Panc1 (cell line): ENCODE data around the gene TST. TPM values are rescaled to one million over a fixed set of nuclear protein-coding genes. Genes with fewer than 3 reads are reported as not detected.

Experiments
- ATAC-seq: fragments of 200-7000 bp; cut with Tn5 transposase; 2 replicates; pipeline ENCODE4 v1.9.1; 2020; ENCODE audit warnings: mild to moderate bottlenecking, moderate library complexity
- BruUV-seq: library from RNA; stranded (reverse); fragments of 400-500 nt; replicated peaks from 2 replicates; lab custom pipeline; 2021; lab: Mats Ljungman, UMichigan
- CTCF ChIA-PET: fragments of 300-600 bp; sonication (Branson Sonifier 250); formaldehyde crosslinking; loops from one replicate; lab custom pipeline; 2022; ENCODE audit warnings: antibody characterized with exemption; lab: Charles Lee
- POLR2A ChIA-PET: fragments of 300-600 bp; sonication (Branson Sonifier 250); formaldehyde crosslinking; loops from one replicate; lab custom pipeline; 2022; ENCODE audit warnings: antibody characterized with exemption; lab: Charles Lee
- DNase-seq: peaks from one replicate; pipeline ENCODE4 v3.0.0-alpha.2; 2010; ENCODE audit warnings: low read depth, low spot score
- H3K27ac ChIP-seq: 2 replicates; pipeline ENCODE4 v1.5.1; 2011; ENCODE audit warnings: mild to moderate bottlenecking, low read length, inconsistent platforms
- H3K27me3 ChIP-seq: fragments of 200-500 bp; sonication (Bioruptor generic); 2 replicates; pipeline ENCODE4 v1.6.0; 2014; ENCODE audit warnings: low read length, inconsistent platforms; ENCODE audit not compliant: control insufficient read depth, insufficient read depth
- H3K36me3 ChIP-seq: fragments of 200-500 bp; sonication (Bioruptor generic); 2 replicates; pipeline ENCODE4 v1.5.1; 2014; ENCODE audit warnings: inconsistent platforms, mild to moderate bottlenecking, low read length, moderate library complexity; ENCODE audit not compliant: control insufficient read depth, insufficient read depth
- H3K4me1 ChIP-seq: 2 replicates; pipeline ENCODE4 v1.5.1; 2011; ENCODE audit warnings: inconsistent platforms, mild to moderate bottlenecking, low read length, moderate library complexity; ENCODE audit not compliant: control insufficient read depth, insufficient read depth
- H3K4me3 ChIP-seq, 2 experiments: 2 replicates each; pipeline ENCODE4 v1.5.1; 2011 to 2012; ENCODE audit warnings: low read depth in 2 of 2, low read length in 2 of 2, mild to moderate bottlenecking in 2 of 2, inconsistent platforms in 1 of 2, moderate library complexity in 1 of 2
- H3K9me3 ChIP-seq: fragments of 200-500 bp; sonication (Bioruptor generic); 2 replicates; pipeline ENCODE4 v1.5.1; 2014; ENCODE audit warnings: low read depth, mild to moderate bottlenecking, inconsistent platforms, low read length, moderate library complexity; ENCODE audit not compliant: control insufficient read depth, insufficient read depth
- POLR2AphosphoS5 ChIP-seq: IDR thresholded peaks from 2 replicates; pipeline ENCODE4 v1.6.1; 2012; ENCODE audit warnings: mild to moderate bottlenecking, low read depth, low read length, moderate library complexity
- SIN3A ChIP-seq: IDR thresholded peaks from 2 replicates; pipeline ENCODE4 v1.6.1; 2012; ENCODE audit warnings: low read depth, mild to moderate bottlenecking, low read length, moderate library complexity, borderline replicate concordance; ENCODE audit not compliant: insufficient read depth
- TCF7L2 ChIP-seq: IDR thresholded peaks from 2 replicates; pipeline ENCODE4 v1.6.1; 2011; ENCODE audit warnings: mild to moderate bottlenecking, low read depth, low read length, inconsistent platforms
- in situ Hi-C: cut with HindIII; loops from 2 replicates; pipeline ENCODE4 v1.10.0; 2016; ENCODE audit warnings: low sequenced_read_pairs, low pct_unique_long_range_greater_than_20kb
- intact Hi-C: fragments of 100-400 bp; cut with micrococcal nuclease; formaldehyde crosslinking; loops from one replicate; pipeline ENCODE4 v1.10.0; 2022; ENCODE audit not compliant: unreplicated experiment
- total RNA-seq: library from RNA; stranded (reverse); gene quantifications from one replicate; pipeline ENCODE4 v1.2.1, GENCODE V29; 2021; ENCODE audit not compliant: unreplicated experiment
- TF ChIP-seq, protein P1 (sequence below): fragments of 450-650 bp; IDR thresholded peaks from 2 replicates; pipeline ENCODE4 v1.5.1; 2017; ENCODE audit warnings: mild to moderate bottlenecking
- TF ChIP-seq, protein P2 (sequence below), 2 experiments: IDR thresholded peaks; 2 replicates each; pipeline ENCODE4 v1.6.1; 2011 to 2012; ENCODE audit warnings: low read depth in 2 of 2, control low read depth in 1 of 2, low read length in 1 of 2, mild to moderate bottlenecking in 1 of 2, moderate library complexity in 1 of 2; ENCODE audit not compliant: insufficient read depth in 1 of 2

The TST gene
- total RNA-seq, 1 experiment from 2014 or later, result 15.9 TPM

DNA sequence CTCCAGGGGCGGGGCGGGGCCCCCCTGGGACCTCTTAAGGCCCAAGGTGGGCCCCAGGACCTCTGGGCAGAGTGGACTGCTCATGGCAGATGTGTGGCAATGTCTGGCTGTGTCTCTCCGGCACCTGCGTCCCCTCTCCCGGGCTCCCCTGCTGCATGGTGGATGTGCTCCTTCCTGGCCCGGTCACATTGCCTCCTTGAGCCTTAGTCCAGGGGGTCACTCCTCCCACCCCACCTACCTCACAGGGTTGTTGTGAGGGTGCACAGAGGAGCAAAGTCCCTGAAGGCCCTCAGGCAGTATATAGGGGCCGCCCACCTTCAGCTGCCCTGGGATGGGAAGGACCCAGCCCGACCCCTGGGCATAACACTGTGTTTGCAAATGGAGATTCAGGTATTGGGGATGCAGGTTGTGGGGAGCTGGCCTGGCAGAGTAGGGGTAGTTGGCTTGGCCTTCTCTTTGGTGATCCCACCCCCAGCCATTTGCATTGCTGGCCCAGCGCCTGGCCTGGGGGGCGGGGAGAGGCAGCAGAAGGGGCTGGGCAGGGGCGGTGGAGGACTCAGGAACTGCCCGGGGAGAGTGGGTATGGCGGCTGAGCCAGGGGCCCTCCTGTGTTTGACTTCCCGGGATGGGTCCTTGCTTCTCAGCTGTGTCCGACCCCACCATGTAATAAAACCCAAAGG is 43.6 kb upstream of the TST start:
- H3K27ac ChIP-seq, result no peak overlapping the region
- no peak for ATAC-seq
- intact Hi-C loops, result no loop called here
- H3K4me3 ChIP-seq, result no peak overlapping the region
- DNase-seq, result no peak
- BruUV-seq, result no TSS peak
- no peaks in the 10 kb centered on the region for H3K9me3 ChIP-seq
- POLR2A ChIA-PET, result no interaction called here
- in situ Hi-C loops, result no loop called here
- no peaks in the 10 kb centered on the region for H3K4me1 ChIP-seq
- no peak for TF ChIP-seq SIN3A
- TF ChIP-seq TCF7L2, result no peak
- TF ChIP-seq POLR2AphosphoS5, result no peak
- TF ChIP-seq, protein P1, sequence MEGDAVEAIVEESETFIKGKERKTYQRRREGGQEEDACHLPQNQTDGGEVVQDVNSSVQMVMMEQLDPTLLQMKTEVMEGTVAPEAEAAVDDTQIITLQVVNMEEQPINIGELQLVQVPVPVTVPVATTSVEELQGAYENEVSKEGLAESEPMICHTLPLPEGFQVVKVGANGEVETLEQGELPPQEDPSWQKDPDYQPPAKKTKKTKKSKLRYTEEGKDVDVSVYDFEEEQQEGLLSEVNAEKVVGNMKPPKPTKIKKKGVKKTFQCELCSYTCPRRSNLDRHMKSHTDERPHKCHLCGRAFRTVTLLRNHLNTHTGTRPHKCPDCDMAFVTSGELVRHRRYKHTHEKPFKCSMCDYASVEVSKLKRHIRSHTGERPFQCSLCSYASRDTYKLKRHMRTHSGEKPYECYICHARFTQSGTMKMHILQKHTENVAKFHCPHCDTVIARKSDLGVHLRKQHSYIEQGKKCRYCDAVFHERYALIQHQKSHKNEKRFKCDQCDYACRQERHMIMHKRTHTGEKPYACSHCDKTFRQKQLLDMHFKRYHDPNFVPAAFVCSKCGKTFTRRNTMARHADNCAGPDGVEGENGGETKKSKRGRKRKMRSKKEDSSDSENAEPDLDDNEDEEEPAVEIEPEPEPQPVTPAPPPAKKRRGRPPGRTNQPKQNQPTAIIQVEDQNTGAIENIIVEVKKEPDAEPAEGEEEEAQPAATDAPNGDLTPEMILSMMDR, result no peak
- TF ChIP-seq, protein P2, sequence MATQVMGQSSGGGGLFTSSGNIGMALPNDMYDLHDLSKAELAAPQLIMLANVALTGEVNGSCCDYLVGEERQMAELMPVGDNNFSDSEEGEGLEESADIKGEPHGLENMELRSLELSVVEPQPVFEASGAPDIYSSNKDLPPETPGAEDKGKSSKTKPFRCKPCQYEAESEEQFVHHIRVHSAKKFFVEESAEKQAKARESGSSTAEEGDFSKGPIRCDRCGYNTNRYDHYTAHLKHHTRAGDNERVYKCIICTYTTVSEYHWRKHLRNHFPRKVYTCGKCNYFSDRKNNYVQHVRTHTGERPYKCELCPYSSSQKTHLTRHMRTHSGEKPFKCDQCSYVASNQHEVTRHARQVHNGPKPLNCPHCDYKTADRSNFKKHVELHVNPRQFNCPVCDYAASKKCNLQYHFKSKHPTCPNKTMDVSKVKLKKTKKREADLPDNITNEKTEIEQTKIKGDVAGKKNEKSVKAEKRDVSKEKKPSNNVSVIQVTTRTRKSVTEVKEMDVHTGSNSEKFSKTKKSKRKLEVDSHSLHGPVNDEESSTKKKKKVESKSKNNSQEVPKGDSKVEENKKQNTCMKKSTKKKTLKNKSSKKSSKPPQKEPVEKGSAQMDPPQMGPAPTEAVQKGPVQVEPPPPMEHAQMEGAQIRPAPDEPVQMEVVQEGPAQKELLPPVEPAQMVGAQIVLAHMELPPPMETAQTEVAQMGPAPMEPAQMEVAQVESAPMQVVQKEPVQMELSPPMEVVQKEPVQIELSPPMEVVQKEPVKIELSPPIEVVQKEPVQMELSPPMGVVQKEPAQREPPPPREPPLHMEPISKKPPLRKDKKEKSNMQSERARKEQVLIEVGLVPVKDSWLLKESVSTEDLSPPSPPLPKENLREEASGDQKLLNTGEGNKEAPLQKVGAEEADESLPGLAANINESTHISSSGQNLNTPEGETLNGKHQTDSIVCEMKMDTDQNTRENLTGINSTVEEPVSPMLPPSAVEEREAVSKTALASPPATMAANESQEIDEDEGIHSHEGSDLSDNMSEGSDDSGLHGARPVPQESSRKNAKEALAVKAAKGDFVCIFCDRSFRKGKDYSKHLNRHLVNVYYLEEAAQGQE (IDR thresholded peaks at IDR 0.05; ENCODE audit: insufficient read depth in 1 of 2, low read depth in 2 of 2, low read length in 1 of 2), result no peak
- CTCF ChIA-PET, result no interaction called here
- no peaks in the 10 kb centered on the region for H3K36me3 ChIP-seq
- H3K27me3 ChIP-seq, result no peaks in the 10 kb centered on the region

- no peak for DNase-seq
- no peaks in the 10 kb centered on the region for H3K9me3 ChIP-seq
- no TSS peak for BruUV-seq
- no peaks in the 10 kb centered on the region for H3K4me1 ChIP-seq
- H3K4me3 ChIP-seq, result no peak overlapping the region
- intact Hi-C loops (no loop called here), in situ Hi-C loops (no loop called here)
- no peaks in the 10 kb centered on the region for H3K36me3 ChIP-seq
- POLR2A ChIA-PET, result no interaction called here
- TF ChIP-seq SIN3A (no peak), TCF7L2 (no peak), POLR2AphosphoS5 (no peak)
- TF ChIP-seq, protein P1, result no peak
- TF ChIP-seq, protein P2 (IDR thresholded peaks at IDR 0.05; ENCODE audit: insufficient read depth in 1 of 2, low read depth in 2 of 2, low read length in 1 of 2), result no peak
- ATAC-seq, result no peak
- CTCF ChIA-PET, result no interaction called here
- no peak overlapping the region for H3K27ac ChIP-seq
- H3K27me3 ChIP-seq, result no peaks in the 10 kb centered on the region
These were observed 43.1 kb upstream of the TST start for GRCh38 chr22:37062376-37062675.
